Caco-2 (cell line): ENCODE measurements around the gene UBA6. TPM values are rescaled to one million over a fixed set of nuclear protein-coding genes. Genes with fewer than 3 reads are reported as not detected.

Experiments
- BruUV-seq: library from RNA; stranded (reverse); fragments of 400-500 nt; replicated peaks from 2 replicates; lab custom pipeline; 2021; lab: Mats Ljungman, UMichigan
- CTCF ChIA-PET: fragments of 300-600 bp; sonication (Branson Sonifier 250); formaldehyde crosslinking; loops from one replicate; lab custom pipeline; 2022; ENCODE audit warnings: antibody characterized with exemption; lab: Charles Lee
- POLR2A ChIA-PET: fragments of 300-600 bp; sonication (Branson Sonifier 250); formaldehyde crosslinking; loops from one replicate; lab custom pipeline; 2022; ENCODE audit warnings: antibody characterized with exemption; lab: Charles Lee
- DNase-seq, 2 experiments: peaks; one replicate each; pipeline versions ENCODE4 v3.0.0 to v3.0.0-alpha.2; 2020 to 2022
- H3K27me3 ChIP-seq: replicated peaks from 2 replicates; pipeline ENCODE4 v1.6.0; 2011; ENCODE audit warnings: low read length; ENCODE audit not compliant: control insufficient read depth, insufficient read depth
- H3K36me3 ChIP-seq: 2 replicates; pipeline ENCODE4 v1.5.1; 2011; ENCODE audit warnings: low read length; ENCODE audit not compliant: control insufficient read depth, insufficient read depth
- H3K4me1 ChIP-seq: fragments of 250-450 bp; sonication (Bioruptor Pico); 2 replicates; pipeline ENCODE4 v1.5.1; 2020; ENCODE audit warnings: mild to moderate bottlenecking
- H3K4me3 ChIP-seq: 2 replicates; pipeline ENCODE4 v1.5.1; 2011; ENCODE audit warnings: low read depth, mild to moderate bottlenecking, control low read depth, low read length
- H3K9me3 ChIP-seq: fragments of 250-450 bp; sonication (Bioruptor Pico); 2 replicates; pipeline ENCODE4 v1.5.1; 2020; ENCODE audit warnings: mild to moderate bottlenecking, moderate library complexity
- H3K27ac Mint-ChIP-seq: one replicate; pipeline ENCODE4 v1.8.0; 2022; ENCODE audit warnings: mixed read lengths; ENCODE audit not compliant: unreplicated experiment
- H3K27me3 Mint-ChIP-seq: one replicate; pipeline ENCODE4 v1.8.0; 2022; ENCODE audit warnings: mixed read lengths; ENCODE audit not compliant: insufficient read depth, unreplicated experiment
- H3K36me3 Mint-ChIP-seq: one replicate; pipeline ENCODE4 v1.8.0; 2022; ENCODE audit warnings: mild to moderate bottlenecking, mixed read lengths; ENCODE audit not compliant: insufficient read depth, unreplicated experiment
- H3K4me1 Mint-ChIP-seq: one replicate; pipeline ENCODE4 v1.8.0; 2022; ENCODE audit warnings: low read depth, mixed read lengths; ENCODE audit not compliant: unreplicated experiment
- H3K4me3 Mint-ChIP-seq: one replicate; pipeline ENCODE4 v1.8.0; 2022; ENCODE audit warnings: mild to moderate bottlenecking, moderate library complexity, mixed read lengths; ENCODE audit not compliant: unreplicated experiment
- H3K9me3 Mint-ChIP-seq: one replicate; pipeline ENCODE4 v1.8.0; 2022; ENCODE audit warnings: mixed read lengths; ENCODE audit not compliant: unreplicated experiment
- intact Hi-C: fragments of 100-400 bp; cut with micrococcal nuclease; formaldehyde crosslinking; loops from one replicate; pipeline ENCODE4 v1.10.0; 2022; ENCODE audit not compliant: unreplicated experiment
- total RNA-seq: library from RNA; stranded (reverse); gene quantifications from 2 replicates; pipeline ENCODE4 v1.2.3, GENCODE V29; 2022
- TF ChIP-seq, protein P1 (sequence below), 2 experiments: fragments of 200-600 bp in 1 of 2; IDR thresholded peaks; 1 replicate in 1 of 2; 2 replicates in 1 of 2; pipeline versions ENCODE4 v1.5.1 to v1.8.0; 2011 to 2022; ENCODE audit warnings: antibody characterized with exemption in 1 of 2, control low read depth in 1 of 2, inconsistent platforms in 1 of 2, low read depth in 1 of 2, low read length in 1 of 2, mild to moderate bottlenecking in 1 of 2, moderate library complexity in 1 of 2; ENCODE audit not compliant: insufficient read depth in 1 of 2, severe bottlenecking in 1 of 2, unreplicated experiment in 1 of 2

Gene UBA6
- total RNA-seq, 1 experiment from 2014 or later: 74.6 TPM

- no peak for DNase-seq
- Histone ChIP-seq H3K27me3 (no peaks in the 10 kb centered on the region), H3K36me3 (no peaks in the 10 kb centered on the region; the same call in 1 of the 2 replicates), H3K4me1 (peaks cover 6% of the 10 kb centered on the region; the same call in 1 of the 2 replicates), H3K9me3 (no peaks in the 10 kb centered on the region), H3K4me3 (no peak overlapping the region)
- Mint-ChIP-seq H3K9me3 (no peaks in the 10 kb centered on the region), H3K27ac (no peak overlapping the region), H3K27me3 (no peaks in the 10 kb centered on the region), H3K36me3 (peaks cover 42% of the 10 kb centered on the region), H3K4me3 (no peak overlapping the region), H3K4me1 (peaks cover 8% of the 10 kb centered on the region)
- CTCF ChIA-PET: no interaction called here
- BruUV-seq: no TSS peak
- POLR2A ChIA-PET: no interaction called here
- TF ChIP-seq, protein P1, sequence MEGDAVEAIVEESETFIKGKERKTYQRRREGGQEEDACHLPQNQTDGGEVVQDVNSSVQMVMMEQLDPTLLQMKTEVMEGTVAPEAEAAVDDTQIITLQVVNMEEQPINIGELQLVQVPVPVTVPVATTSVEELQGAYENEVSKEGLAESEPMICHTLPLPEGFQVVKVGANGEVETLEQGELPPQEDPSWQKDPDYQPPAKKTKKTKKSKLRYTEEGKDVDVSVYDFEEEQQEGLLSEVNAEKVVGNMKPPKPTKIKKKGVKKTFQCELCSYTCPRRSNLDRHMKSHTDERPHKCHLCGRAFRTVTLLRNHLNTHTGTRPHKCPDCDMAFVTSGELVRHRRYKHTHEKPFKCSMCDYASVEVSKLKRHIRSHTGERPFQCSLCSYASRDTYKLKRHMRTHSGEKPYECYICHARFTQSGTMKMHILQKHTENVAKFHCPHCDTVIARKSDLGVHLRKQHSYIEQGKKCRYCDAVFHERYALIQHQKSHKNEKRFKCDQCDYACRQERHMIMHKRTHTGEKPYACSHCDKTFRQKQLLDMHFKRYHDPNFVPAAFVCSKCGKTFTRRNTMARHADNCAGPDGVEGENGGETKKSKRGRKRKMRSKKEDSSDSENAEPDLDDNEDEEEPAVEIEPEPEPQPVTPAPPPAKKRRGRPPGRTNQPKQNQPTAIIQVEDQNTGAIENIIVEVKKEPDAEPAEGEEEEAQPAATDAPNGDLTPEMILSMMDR (IDR thresholded peaks at IDR 0.05; ENCODE audit: insufficient read depth in 1 of 2, low read depth in 1 of 2, low read length in 1 of 2, severe bottlenecking in 1 of 2, unreplicated experiment in 1 of 2): no peak
- intact Hi-C loops: no loop called here
These were observed 32.6 kb downstream of the UBA6 start for GRCh38 chr4:67668315-67668714.

GRCh38 chr4:67660418-67660817, 40.5 kb downstream of the UBA6 start:
- TF ChIP-seq, protein P1 (IDR thresholded peaks at IDR 0.05; ENCODE audit: insufficient read depth in 1 of 2, low read depth in 1 of 2, low read length in 1 of 2, severe bottlenecking in 1 of 2, unreplicated experiment in 1 of 2): no peak
- Mint-ChIP-seq H3K4me1 (no peaks in the 10 kb centered on the region), H3K4me3 (no peak overlapping the region), H3K9me3 (peaks cover 18% of the 10 kb centered on the region), H3K36me3 (peaks cover 52% of the 10 kb centered on the region), H3K27ac (no peak overlapping the region), H3K27me3 (no peaks in the 10 kb centered on the region)
- Histone ChIP-seq H3K9me3 (peaks cover 16% of the 10 kb centered on the region; the same call in 1 of the 2 replicates), H3K4me1 (no peaks in the 10 kb centered on the region), H3K36me3 (peaks cover 7% of the 10 kb centered on the region), H3K4me3 (no peak overlapping the region), H3K27me3 (no peaks in the 10 kb centered on the region)
- BruUV-seq: no TSS peak
- DNase-seq: no peak
- ChIA-PET CTCF (no interaction called here), POLR2A (no interaction called here)
- intact Hi-C loops: no loop called here

DNA sequence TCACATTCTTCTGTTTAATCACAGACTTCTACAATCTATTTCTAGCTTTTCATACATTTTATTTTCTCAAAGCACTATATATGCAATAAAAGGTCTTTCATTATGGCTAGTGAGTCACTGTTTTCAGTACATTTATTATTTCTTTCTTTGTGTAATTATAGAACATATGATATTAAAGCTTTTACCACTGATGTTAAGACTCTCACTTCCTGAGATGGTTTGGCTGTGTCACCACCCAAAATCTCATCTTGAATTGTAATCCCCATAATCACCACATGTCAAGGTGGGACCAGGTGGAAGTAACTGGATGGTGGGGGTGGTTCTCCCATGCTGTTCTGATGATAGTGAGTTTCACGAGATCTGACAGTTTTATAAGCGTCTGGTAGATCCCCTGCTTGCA, 41.9 kb downstream of the UBA6 start:
- Mint-ChIP-seq H3K36me3 (peaks cover 59% of the 10 kb centered on the region), H3K27me3 (no peaks in the 10 kb centered on the region), H3K9me3 (peaks cover 18% of the 10 kb centered on the region), H3K4me3 (no peak overlapping the region), H3K4me1 (no peaks in the 10 kb centered on the region), H3K27ac (no peak overlapping the region)
- no peaks in the 10 kb centered on the region for H3K27me3 ChIP-seq
- peaks cover 16% of the 10 kb centered on the region; the same call in 1 of the 2 replicates for H3K9me3 ChIP-seq
- intact Hi-C loops: no loop called here
- H3K36me3 ChIP-seq: peaks cover 7% of the 10 kb centered on the region
- TF ChIP-seq, protein P1 (IDR thresholded peaks at IDR 0.05; ENCODE audit: insufficient read depth in 1 of 2, low read depth in 1 of 2, low read length in 1 of 2, severe bottlenecking in 1 of 2, unreplicated experiment in 1 of 2): no peak
- H3K4me1 ChIP-seq: no peaks in the 10 kb centered on the region
- H3K4me3 ChIP-seq: no peak overlapping the region
- ChIA-PET CTCF (no interaction called here), POLR2A (no interaction called here)
- no peak for DNase-seq
- BruUV-seq: no TSS peak
